IPS DF 4.7 (cell line): ENCODE results near the gene RNF123.
"Not testable (repeated sequence)": the region's sequence is repeated elsewhere in the genome, so short reads cannot be mapped to it uniquely, and the experiment has no call there.

ENCODE experiments used
- DNase-seq: peaks from one replicate; pipeline ENCODE4 v3.0.0-alpha.2; 2013; ENCODE audit warnings: low spot score; ENCODE audit errors: extremely low read depth

RNF123 gene

DNA sequence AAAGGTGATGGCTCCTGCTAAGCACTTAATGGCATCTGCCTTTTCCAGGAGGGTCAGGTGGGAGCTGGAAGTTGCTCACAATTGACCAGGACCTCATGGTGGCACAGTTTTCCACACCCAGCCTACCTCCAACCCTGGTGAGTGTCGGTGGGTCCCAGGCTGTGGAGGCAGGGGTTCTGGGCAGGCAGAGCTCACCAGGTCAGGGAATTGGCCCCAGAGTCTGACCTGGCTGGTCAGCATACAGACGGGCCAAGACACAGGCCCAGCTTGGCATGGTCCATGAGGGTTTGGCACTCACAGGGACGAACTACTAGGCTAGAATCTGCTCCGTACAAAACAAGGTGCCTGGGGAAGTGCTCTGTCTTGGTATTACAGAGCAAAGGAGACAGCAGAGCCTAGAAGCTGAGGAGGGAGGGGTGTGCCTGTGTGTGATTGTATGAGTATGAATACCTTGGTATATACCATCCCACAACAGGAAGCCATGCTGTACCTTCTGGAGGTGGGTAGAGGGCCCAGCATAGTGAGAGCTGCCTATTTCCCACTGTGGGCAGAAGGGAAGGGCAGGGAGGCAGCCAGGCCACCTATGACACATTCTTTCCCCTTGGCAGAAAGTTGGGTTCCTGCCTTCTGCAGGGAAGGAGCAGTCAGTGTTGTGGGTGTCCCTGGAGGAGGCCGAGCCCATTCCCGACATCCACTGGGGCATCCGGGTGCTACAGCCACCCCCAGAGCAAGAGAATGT, 8.7 kb upstream of the RNF123 start:
- DNase-seq = no peak

DNA sequence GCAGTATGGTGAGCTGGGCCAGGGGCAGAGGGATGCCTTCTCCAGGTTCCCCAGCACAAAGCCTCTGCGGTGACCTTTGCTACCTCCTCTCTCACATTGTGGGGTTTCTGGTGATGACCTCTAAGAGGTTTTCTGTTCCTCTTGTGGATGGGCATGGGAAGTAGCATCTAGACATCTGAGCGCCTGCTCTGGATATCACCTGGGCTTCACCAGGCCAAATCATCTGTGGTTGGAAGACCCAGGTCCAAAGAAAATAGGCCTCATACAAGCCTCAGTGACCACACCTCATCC, 8.2 kb upstream of the RNF123 start:
- no peak for DNase-seq

DNA sequence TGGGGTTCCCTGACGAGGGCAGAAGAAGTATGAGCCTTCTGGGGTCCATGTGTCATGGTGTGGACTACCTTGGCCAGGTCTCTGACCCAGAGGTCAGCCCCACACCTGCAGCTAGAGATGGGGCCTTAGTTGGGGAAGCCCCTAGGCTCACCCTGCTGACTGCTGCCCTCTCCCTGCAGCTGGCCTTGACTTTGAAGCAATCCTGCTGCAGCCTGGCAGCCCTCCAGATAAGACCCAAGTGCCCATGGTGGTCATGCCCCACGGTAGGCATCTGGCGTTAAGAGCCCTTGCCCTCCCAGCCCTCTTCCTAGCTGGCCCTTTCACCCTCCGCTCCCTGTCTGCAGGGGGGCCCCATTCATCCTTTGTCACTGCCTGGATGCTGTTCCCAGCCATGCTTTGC, 7.8 kb upstream of the RNF123 start:
- no peak for DNase-seq

DNA sequence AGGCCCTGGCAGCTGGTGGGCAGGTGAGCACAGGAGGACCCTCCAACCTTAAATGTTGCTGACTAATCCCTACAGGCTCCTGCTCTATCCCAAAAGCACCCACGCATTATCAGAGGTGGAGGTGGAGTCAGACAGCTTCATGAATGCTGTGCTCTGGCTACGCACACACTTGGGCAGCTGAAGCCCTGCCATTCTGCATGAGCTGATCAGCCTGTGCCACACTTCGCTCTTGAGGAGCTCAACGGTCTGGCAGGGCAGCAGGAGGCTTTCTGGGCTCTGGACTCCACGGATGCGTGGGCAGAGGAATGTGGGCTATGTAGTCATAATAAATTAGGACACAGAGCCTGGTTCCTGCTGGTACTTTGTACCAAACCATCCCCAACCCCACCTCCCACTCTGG, 6.2 kb upstream of the RNF123 start:
- no peak for DNase-seq

DNA sequence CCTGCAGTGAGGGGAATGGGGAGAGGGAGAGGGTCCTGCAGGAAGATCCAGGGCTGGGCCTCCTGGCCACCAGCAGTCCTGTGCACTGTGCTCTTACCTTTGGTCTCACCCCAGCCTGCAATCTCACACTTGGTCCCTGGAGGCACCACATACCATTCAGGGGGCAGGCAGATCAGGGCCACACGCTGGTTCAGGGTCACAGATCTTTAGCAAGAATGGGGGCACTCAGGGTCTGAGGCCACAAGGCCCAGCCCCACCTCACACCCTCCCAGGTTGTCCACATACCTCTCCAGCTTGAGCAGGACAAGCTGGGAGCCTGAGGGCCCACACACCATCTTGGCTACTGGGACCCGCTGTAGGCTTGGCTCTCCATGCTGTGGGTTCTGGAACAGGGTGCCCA, 4.9 kb upstream of the RNF123 start:
- not testable (repeated sequence) for DNase-seq

DNA sequence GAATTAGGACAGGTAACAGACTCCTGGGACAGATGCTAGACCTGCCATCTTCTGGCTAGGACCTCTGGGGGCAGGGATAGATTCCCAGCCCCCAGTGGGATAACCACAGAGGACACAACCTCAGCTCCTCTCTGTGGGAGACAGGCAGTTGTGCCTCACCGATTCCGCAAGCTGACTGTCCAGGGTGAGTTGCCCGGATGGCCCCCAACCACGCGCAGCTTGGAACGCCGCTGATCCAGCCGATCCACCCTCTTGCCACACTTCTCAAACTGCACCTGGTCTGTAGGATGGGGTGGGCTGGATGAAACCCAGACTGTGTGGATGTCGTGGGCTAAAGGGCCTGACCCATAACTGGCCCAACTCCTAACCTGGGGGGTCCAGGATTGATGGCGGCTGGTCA, 4.3 kb upstream of the RNF123 start:
- DNase-seq = not testable (repeated sequence)

DNA sequence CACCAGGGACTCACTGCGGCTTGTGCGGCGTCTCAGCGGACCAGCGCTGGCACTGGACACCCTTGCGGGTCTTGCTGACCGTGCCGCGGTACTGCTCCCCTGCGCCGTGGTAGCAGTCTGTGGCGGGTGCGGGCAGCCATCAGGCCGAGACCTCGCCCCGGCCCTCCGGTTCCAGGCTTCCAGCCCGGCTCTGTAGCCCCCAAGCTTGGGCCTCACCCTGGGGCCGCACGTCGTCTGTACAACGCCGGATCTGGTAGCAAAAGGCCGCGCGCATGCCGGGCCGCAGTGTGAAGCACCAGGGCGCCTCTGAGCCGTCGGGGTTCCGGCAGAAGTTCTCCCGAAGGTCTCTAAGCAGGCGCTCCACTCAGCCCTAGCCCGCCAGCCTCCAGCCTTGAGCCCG, 3.5 kb upstream of the RNF123 start:
- DNase-seq = not testable (repeated sequence)

DNA sequence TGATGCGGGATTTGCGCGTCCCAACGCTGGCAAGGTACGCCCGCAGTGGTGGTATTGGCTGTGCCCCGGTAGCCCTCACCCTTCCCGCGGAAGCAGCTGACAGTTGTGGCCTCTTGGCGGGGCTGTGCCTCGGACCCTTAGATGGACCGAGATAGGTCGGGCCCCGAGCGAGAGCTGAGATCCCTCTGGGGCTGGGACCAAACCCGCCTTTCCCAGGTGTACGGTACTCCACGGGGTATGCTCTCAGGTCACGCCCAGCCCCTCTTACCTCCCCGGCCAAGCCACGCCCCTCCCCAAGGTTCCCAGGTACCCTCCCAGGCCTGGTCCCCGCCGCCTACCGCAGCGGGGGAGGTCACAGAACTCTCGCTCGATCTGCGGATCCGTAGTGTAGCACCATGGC, 3.0 kb upstream of the RNF123 start:
- not testable (repeated sequence) for DNase-seq

DNA sequence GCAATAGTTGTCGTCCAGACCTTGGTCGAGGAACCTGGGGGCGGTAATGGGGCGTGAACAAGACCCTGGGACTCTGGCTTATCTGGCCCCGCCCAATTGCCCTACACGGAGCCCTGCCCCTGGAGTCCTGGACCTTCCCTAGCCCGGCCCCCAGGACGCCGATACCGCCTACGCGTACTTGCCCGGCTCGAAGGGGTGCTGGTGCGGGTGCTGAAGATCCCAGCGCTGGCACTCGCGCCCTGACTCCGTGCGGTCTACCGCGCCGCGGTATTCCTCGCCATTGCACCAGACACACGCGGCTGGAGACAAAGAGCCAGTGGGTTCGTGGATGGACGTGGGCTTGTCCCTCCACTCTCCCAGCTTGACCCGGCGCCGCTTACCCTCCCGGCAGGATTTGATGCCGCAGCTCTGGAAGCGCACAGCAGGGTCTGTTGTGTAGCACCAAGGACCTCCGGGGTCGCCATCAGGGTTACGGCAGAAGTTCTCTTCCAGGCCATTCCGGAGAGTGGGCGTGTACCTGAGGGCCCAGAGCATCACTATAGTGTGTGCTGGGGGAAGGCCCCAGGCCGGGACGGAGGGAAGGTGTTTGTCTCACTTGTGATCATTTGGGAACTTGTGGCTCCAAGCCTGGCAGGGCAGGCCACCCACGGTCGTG, 2.5 kb upstream of the RNF123 start:
- DNase-seq = not testable (repeated sequence)

DNA sequence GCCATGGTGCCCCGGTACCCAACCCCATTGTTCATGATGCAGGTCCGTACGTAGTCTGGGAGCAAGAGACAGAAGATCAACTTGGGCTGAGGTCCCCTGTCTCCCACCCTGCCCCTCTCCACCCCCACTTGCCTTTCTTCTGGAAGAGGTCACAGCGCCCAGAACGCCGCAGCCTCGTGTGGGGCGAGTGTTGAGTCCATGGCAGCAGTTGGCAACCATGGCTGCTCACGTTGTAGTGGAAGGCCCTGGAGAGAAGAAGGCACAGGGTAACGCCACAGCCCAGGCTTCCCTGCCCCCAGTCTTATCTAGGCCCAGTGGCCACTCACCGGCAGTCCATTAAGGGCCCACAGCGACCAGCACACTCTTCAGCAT, 1.9 kb upstream of the RNF123 start:
- DNase-seq = not testable (repeated sequence)

DNA sequence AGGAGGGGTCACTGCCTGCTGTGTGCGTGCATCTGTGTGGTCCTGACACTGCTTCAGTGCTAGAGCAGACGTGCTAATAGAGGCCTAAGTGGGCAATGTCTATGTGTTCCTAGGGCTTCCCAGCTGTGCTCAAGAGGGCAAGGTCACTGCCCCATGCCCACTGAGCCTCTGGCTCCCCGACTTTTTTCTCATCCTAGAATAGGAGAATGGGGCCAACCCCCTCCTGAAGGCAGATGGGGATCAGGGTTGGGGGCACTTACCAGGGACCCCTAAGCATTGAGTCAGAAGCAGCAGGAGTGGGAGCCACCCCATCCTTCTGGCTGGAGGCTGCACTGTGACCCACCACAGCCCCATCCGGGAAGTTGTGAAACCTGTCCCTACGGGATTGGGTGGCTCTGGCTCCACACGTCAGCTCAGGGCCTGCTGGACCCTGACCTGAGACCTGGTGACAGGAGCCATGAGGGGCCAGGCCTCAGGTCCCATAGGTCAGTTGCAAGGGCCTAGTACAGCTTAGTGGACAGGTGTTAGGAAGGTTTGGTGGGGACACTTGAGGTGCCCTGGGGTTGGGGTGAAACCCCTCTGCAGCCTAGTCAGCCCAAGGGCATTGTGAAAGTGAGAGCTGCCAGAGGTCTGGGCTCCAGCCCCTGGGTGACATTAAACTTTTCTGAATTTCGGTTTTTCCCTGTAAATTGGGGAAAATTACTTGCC, 865 bp upstream of the RNF123 start:
- not testable (repeated sequence) for DNase-seq

DNA sequence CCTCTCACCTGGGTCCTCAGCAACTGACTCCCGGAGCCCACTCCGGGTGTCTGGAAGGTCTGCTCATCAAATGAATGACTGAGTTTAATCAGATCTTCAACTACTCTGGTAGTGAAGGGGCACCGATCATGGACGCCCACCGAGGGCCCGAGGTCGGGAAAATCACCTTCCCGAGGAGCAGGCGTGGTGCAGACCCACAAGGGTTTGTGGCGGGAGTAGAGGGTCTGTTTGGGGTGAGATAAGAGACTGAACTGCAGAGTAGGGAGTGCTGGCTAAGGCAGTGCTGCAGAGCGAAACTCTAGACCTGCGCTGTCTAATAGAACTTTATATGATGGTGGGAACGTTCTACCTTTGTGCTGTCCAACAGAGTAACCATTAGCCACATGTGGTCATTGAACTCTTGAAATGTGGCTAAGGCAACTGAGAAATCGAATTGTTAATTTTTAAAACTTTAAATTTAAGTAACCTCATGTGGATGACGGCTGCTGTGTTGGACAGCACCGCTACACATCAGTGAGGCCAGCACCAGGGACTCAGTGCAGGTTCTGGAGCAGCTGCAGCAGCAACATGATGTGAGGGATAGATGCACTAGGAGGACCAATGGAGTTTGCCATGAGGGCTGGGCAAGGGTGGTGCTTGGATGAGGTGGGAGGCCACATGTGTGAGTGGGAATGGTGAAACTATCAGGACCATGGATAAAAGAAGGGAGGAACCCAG, 709 bp downstream of the RNF123 start:
- not testable (repeated sequence) for DNase-seq

DNA sequence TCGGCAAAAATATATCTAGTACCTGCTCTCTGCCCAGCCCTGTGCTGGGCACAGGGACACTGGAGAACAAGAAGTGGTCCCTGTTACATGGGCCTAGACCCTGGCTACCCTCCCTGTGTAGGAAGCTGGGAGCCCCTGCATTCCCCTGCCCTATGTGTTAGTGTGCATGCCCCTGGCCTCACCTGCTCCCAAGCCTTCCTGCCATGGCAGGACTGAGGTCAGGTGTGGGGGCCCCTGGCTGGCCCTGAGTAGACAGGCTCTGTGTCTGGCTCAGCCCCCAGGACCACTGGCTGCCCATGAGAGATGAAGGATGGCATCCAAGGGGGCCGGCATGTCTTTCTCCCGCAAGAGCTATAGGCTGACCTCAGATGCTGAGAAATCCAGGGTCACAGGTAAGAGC, 1.5 kb downstream of the RNF123 start:
- DNase-seq = not testable (repeated sequence)

DNA sequence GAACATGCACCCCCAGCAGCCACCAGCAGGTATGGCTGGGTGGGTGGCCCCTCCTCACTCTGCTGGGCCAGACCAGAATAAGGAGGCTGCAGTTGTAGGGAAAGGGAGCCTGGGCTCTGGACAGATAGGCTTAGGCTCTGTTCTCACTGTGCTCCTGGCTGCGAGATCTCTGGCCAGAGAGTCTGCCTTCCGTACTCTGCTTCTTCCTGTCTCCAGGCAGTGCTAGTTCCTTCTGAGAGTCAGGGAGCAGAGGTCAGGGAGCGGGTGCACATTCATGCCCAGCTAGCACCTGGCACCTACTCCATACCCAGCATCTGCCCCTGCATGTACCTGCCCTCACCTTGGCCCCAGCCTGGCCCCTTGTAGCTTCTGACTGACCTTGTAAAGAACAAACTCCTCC, 2.1 kb downstream of the RNF123 start:
- DNase-seq = not testable (repeated sequence)

DNA sequence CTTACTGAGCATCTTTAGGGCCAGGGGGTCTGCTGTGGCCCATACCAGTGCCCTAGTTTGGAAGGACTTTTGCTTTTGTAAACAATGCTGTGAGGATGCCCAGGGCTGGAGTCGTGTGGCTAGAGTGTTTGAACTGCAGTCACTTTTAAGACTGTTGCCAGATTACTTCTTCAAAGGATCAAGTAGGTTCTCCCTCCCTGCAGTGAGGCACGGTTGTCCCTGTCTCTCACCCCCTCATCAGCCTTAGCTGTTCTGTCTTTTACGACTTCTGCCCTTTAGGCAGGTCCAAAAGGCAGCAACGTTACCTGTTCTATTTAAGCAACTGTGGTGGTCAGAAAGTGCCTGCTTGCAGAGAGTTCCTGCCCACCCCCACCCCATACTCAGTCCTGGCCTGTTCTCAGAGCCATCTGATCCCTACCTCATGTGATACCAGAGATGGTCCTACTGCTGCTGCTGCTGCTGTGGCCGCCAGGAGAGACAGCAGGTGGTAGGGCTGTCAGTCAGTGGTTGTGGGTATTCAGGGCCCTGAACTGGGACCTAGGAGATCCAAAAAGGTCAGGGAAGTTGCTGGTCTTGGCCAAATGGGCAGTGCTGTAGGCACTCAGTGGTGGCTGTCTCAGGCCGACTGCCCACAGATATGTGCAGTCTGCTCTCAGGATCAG, 5.2 kb downstream of the RNF123 start:
- DNase-seq = not testable (repeated sequence)

DNA sequence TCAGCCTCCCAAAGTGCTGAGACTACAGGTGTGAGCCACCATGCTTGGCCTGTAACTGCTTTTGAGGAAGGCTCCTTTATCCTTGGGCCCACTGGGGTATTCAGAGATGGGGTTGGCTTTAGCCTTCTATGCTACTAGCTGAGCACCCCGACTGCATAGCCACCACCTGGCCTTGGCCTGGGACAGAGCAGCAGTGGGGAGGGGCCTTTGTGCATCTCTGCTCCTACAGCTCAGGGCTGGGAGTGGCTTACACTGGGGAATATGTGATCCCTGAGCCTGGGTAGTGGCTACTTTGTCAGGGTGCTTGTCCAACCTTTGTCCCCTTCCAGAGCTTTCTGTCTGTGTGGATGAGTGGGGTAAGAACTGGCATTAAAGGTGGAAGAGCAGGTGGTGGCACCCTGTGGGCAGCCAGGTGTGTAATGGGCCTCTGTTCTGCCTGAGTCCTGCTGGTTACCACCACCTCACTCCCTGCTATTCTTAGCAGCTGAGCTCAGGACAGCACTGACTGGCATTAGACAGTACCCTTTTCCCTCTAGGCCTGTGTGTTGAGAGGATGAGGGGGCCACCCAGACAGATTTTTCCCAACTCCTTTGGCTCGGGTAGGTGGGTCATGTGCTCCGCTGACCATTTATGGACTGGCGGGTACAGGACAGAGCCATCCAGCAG, 6.1 kb downstream of the RNF123 start:
- not testable (repeated sequence) for DNase-seq

DNA sequence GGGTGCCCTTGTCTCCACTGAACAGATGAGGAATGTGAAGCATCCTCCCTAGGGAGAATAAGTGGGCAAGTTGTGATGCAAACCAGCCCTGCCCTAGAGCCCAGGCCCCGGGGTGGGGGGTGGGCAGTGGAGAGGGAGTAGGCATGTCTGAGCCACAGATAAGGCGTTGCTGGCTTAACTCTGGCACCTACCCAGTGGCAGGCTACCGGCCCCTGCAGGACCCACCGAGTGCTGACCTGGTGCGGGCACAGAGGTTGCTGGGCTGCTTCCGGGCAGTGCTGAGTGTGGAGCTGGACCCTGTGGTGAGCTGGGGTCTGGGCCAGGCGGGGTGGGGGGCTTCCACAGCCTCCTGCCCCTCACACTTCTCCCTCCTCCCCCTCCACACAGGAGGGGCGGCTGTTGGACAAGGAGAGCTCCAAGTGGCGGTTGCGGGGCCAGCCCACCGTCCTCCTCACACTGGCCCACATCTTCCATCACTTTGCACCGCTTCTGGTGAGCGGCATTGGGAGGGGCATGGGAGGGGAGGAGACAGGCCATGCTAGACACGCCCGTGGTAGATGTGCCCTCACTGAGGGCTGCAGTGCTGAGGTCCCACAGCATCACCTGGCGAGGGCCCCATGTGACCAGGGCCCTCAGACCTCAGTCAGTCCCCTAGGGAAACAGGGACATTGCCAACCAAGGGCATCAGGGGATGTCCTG, 10.1 kb downstream of the RNF123 start:
- no peak for DNase-seq

DNA sequence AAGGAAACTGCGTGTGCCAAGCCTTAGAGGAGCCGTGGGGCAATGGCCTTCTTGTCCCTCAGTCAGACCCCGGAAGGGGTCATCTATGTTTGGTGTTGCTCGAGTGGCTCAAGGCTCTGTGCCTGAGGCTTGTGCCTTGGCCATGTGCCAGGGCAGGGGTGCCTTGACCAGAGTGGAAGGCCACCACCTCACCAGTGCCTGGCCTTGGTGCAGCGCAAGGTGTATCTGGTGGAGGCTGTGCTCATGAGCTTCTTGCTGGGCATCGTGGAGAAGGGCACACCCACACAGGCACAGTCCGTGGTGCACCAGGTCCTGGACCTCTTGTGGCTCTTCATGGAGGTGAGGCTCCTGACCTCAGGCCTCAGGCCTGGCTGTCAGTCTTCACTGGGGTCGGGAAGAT, 10.7 kb downstream of the RNF123 start:
- no peak for DNase-seq

DNA sequence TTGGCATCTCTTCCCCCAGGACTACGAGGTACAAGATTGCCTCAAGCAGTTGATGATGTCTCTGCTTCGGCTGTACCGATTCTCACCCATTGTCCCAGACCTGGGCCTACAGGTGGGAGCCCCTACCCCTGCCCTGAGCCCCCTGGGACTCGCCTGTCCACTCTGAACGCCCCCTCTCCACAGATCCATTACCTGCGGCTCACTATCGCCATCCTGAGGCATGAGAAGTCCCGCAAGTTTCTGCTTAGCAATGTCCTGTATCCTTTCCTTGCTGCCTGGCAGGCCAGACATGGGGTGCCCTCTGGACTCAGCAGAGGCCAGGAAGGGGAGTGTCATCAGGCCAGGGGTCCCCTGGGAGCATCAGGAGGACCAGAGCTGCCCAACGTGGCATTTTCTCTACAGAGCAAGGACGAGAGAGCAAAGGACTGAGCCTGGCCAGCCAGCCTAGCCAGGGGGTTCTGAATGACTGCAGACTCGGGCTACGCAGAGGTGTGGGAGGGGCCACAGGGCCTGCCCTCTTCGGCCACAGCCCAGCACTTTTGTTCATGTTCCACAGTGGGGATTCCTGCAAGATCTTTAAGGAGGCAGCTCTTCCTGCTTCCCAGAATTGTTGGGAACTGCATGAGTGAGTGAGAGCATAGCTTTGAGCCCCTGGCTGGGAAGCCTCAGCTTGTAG, 11.2 kb downstream of the RNF123 start:
- DNase-seq = no peak
